GM18907 (cell line): Measurements from ENCODE around the gene CDKN1A.
"Not testable (repeated sequence)": the region's sequence is repeated elsewhere in the genome, so short reads cannot be mapped to it uniquely, and the experiment has no call there.

Experiments used
- ATAC-seq: cut with Tn5 transposase; IDR thresholded peaks from one replicate; pipeline ENCODE4 v1.9.1; 2021; ENCODE audit warnings: mild to moderate bottlenecking, moderate library complexity; ENCODE audit not compliant: unreplicated experiment

The CDKN1A gene

GRCh38 chr6:36717871-36718540, 39.5 kb downstream of the CDKN1A start:
- no peak for ATAC-seq

- no peak for ATAC-seq
Measured at GRCh38 chr6:36718560-36718959, 40.0 kb downstream of the CDKN1A start.

GRCh38 chr6:36719126-36719525, 40.6 kb downstream of the CDKN1A start:
- no peak for ATAC-seq

GRCh38 chr6:36720251-36721141, 42.0 kb downstream of the CDKN1A start:
- no peak for ATAC-seq

GRCh38 chr6:36721369-36722140, 43.0 kb downstream of the CDKN1A start:
- no peak for ATAC-seq

- no peak for ATAC-seq
Measured at GRCh38 chr6:36722365-36722764, 43.9 kb downstream of the CDKN1A start.

- ATAC-seq = no peak
Measured at GRCh38 chr6:36722879-36723278, 44.4 kb downstream of the CDKN1A start.

- not testable (repeated sequence) for ATAC-seq
Measured at GRCh38 chr6:36723992-36724391, 45.5 kb downstream of the CDKN1A start.

GRCh38 chr6:36724514-36725390, 46.2 kb downstream of the CDKN1A start:
- ATAC-seq = no peak

GRCh38 chr6:36725581-36725980, 47.1 kb downstream of the CDKN1A start:
- ATAC-seq = no peak

- no peak for ATAC-seq
Measured at GRCh38 chr6:36727505-36728021, 49.0 kb downstream of the CDKN1A start.

GRCh38 chr6:36728289-36729160, 50.0 kb downstream of the CDKN1A start:
- no peak for ATAC-seq

- no peak for ATAC-seq
Measured at GRCh38 chr6:36729161-36729524, 50.6 kb downstream of the CDKN1A start.

GRCh38 chr6:36730424-36731380, 52.2 kb downstream of the CDKN1A start:
- no peak for ATAC-seq

- no peak for ATAC-seq
Measured at GRCh38 chr6:36731622-36732310, 53.3 kb downstream of the CDKN1A start.

GRCh38 chr6:36733300-36733699, 54.8 kb downstream of the CDKN1A start:
- ATAC-seq = no peak

- ATAC-seq = no peak
Measured at GRCh38 chr6:36734486-36735060, 56.1 kb downstream of the CDKN1A start.
